ENCODE measurements around the gene MEF2D. TPM values are rescaled to one million over a fixed set of nuclear protein-coding genes. Genes with fewer than 3 reads are reported as not detected.

Gene MEF2D
- total and polyA plus RNA-seq, 7 donors: 43.1 to 258 (median 126) TPM

- peak overlapping the region; percentile 99 for H3K27ac ChIP-seq
- no peaks in the 10 kb centered on the region for H3K9me3 ChIP-seq
- DNase-seq (peak in 1 of 2 donors; percentile 86), ATAC-seq (peak; percentile 59 to 76 (median 68))
- peak overlapping the region; percentile 98 for H3K4me3 ChIP-seq
- intact Hi-C loops (cut with DNase I): no loop called here
- no peaks in the 10 kb centered on the region for H3K27me3 ChIP-seq (ENCODE audit: insufficient read depth in 3 of 3, low read length in 2 of 3)
- peaks cover 0 to 30% of the 10 kb centered on the region in 2 donors for H3K36me3 ChIP-seq (ENCODE audit: insufficient read depth in 1 of 2, low read depth in 1 of 2)
- 1 to 3% (median 2%) methylated on average over 9 to 10 of the region's 10 CpGs for WGBS, 3 donors
- peaks cover 91% of the 10 kb centered on the region for H3K4me1 ChIP-seq
- TF ChIP-seq CTCF (IDR thresholded peaks at IDR 0.05): peak; percentile 26
Observed at GRCh38 chr1:156490401-156491032, 10.1 kb downstream of the MEF2D start.

GRCh38 chr1:156489935-156490293 lies 10.7 kb downstream of the MEF2D start:
- WGBS, 3 donors: 13 to 21% (median 13%) methylated on average over 6 to 7 of the region's 7 CpGs
- intact Hi-C loops (cut with DNase I): no loop called here
- Histone ChIP-seq H3K4me1 (peaks cover 91% of the 10 kb centered on the region), H3K4me3 (peak overlapping the region; percentile 98), H3K9me3 (no peaks in the 10 kb centered on the region), H3K36me3 (ENCODE audit: insufficient read depth in 1 of 2, low read depth in 1 of 2) (peaks cover 0 to 28% of the 10 kb centered on the region in 2 donors), H3K27me3 (ENCODE audit: insufficient read depth in 3 of 3, low read length in 2 of 3) (no peaks in the 10 kb centered on the region), H3K27ac (peak overlapping the region; percentile 99)
- DNase-seq (no peak), ATAC-seq (no peak)
- TF ChIP-seq CTCF (IDR thresholded peaks at IDR 0.05): no peak

- H3K27ac ChIP-seq: peak overlapping the region; percentile 99
- H3K4me3 ChIP-seq: peak overlapping the region; percentile 98
- intact Hi-C loops (cut with DNase I): no loop called here
- ATAC-seq (peak; percentile 67 to 72 (median 68)), DNase-seq (peak; percentile 80 to 90)
- H3K4me1 ChIP-seq: peaks cover 91% of the 10 kb centered on the region
- peak; percentile 37 for TF ChIP-seq CTCF (IDR thresholded peaks at IDR 0.05)
- H3K36me3 ChIP-seq (ENCODE audit: insufficient read depth in 1 of 2, low read depth in 1 of 2): peaks cover 0 to 22% of the 10 kb centered on the region in 2 donors
- WGBS, 3 donors: 5 to 10% (median 8%) methylated on average over 12 of the region's 12 CpGs
- H3K9me3 ChIP-seq: no peaks in the 10 kb centered on the region
- H3K27me3 ChIP-seq (ENCODE audit: insufficient read depth in 3 of 3, low read length in 2 of 3): no peaks in the 10 kb centered on the region
Observed at GRCh38 chr1:156489166-156489934, 11.2 kb downstream of the MEF2D start.

GRCh38 chr1:156488566-156489165 lies 11.9 kb downstream of the MEF2D start:
- H3K4me3 ChIP-seq: peak overlapping the region; percentile 98
- peaks cover 0 to 22% of the 10 kb centered on the region in 2 donors for H3K36me3 ChIP-seq (ENCODE audit: insufficient read depth in 1 of 2, low read depth in 1 of 2)
- H3K27me3 ChIP-seq (ENCODE audit: insufficient read depth in 3 of 3, low read length in 2 of 3): no peaks in the 10 kb centered on the region
- H3K4me1 ChIP-seq: peaks cover 91% of the 10 kb centered on the region
- DNase-seq (no peak), ATAC-seq (no peak)
- TF ChIP-seq CTCF (IDR thresholded peaks at IDR 0.05): no peak
- 32 to 37% (median 35%) methylated on average over 5 of the region's 5 CpGs for WGBS, 3 donors
- H3K9me3 ChIP-seq: no peaks in the 10 kb centered on the region
- peak overlapping the region; percentile 99 for H3K27ac ChIP-seq
- intact Hi-C loops (cut with DNase I): no loop called here

Data from psoas muscle (tissue), 8 donors.